SKM-1 (cell line): ENCODE measurements around the gene ABCC9.
"Not testable (repeated sequence)": the region's sequence is repeated elsewhere in the genome, so short reads cannot be mapped to it uniquely, and the experiment has no call there.

Experiments
- DNase-seq: peaks from one replicate; lab custom pipeline; 2025; ENCODE audit not compliant: unreplicated experiment; lab: John Stamatoyannopoulos, UW

Gene ABCC9

DNA sequence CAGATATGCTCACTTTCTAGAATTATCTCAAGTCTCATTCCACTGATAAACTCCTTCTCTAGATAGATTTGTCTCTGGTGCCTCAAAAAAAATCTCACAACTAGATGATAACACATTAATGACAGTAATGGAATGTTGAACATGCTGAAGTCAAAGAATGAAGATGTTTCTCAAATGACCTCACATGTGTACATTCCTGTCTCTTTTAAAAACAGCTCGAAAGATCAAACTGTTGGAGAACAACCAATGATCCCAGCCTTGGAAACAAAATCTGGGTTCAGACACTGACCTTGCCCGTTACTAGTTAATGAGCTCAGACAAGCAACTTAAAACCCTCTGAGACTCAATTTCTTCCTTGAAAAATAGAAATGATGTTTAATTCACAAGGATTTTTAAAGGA is 122.0 kb downstream of the ABCC9 start:
- no peak for DNase-seq

DNA sequence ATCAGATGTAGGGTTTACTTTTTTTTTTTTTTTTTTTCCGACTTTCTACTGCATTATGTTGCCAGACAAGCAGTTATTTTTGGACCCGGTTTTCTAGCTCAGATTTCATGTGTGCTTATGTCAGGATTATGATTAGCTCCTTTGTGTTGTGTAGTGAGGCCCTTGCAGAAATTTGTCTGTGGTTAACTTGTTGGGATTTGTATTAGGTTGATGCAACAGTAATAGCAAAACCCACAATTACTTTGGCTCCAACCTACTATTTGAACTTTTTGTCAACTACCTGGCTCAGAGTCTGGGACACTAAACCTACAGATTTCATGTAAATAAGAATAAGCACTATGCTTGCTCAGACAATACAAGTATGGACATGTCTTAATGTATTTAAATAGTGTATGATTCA is 122.6 kb downstream of the ABCC9 start:
- no peak for DNase-seq

DNA sequence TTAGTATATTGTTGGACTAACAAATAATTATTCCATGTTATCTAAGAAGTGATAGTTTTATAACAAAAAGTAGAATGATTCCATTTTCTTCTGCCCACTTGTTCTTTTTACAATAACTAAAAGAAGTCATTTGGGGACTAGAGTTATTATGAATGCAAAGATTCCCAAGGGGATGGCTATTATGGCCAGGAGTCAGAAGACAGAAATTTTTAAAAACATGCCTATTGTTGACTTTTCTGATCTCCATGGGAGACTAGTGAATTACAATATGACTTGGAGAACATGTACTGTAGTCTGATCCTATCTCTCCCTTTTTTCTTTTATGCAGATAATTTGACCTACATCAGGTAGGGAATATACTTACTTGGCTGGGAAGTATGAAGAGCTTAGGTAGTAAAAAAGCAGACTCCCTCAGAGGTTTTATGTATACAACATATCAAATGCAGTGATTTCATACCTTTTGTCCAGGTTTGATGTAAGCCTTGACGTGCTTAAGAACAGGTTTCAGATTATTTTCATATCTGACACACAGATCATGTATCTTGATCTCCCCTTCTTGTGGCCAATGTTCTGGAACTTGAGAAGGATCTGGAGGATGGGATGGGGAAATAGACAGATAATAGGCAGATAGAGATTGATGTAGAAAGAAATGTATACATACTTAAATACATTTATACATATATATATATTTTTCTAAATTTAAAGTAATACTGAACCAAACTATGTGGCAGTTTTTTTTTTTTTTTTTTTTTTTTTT is 125.7 kb downstream of the ABCC9 start:
- DNase-seq: no peak

DNA sequence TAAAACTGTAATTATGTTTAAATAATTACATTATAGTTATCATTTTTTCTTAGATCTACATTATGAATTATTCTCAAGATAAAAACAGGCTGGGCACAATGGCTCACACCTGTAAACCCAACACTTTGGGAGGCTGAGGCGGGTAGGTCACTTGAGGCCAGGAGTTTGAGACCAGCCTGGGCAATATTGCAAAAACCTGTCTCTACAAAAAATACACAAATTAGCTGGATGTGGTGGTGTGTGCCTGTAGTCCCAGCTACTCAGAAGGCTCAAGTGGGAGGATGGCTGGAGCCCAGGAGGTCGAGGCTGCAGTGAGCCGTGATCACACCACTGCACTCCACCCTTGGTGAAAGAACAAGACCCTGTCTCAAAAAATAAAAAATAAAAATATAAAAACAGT is 126.4 kb downstream of the ABCC9 start:
- no peak for DNase-seq

DNA sequence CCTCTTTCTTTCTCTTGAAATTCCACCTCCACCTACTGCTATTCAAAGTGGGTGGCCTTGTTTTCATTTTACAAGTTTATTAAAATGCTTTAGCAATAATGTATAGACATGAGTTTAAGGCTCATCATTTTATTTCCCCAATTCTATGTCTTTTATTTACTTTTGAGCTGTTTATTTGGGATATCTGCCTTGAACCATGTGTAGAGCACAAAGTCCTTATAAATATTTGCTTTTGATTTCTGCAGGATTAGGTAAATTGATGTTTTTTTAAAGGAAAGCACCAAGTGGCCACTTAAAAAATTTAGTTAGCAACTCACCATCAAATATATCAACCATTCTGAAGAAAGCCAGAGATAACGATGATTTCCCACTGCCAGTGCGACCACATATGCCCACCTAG is 126.9 kb downstream of the ABCC9 start:
- DNase-seq: no peak

DNA sequence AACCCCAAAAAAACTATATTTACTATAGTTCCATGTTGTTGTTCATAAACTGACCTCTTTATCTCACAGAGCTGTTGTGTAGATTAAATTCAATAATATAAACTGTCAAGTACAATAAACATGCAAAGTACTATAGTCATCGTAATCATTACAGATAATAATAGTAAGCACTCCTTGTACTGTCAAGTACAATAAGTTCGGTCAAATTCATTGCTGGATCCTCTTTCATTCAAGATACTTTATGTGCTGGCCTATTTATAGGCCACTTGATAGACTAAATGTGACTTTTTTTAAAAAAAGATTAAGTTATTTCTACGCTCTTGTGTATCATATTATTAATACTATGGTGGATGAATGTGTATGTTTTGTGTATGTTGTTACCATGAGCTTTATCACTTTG is 127.5 kb downstream of the ABCC9 start:
- no peak for DNase-seq

DNA sequence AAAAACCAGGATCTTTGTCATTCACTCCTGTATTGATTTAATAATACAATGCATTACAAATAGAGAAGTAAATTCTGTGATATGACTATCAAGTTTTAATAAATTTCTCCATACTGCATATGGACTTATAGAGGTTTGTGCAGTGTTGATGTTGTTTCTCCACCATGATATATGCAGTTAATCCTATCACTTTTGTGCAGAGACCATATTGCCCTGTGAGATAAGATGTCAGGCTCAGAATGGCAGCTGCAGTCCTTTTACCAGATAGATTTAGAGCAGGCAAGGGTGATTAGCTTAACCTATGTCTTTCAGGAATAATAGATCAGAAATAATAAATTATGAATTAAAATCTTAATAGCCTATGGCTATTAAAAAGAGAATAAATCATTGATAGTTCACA is 128.1 kb downstream of the ABCC9 start:
- DNase-seq: no peak

DNA sequence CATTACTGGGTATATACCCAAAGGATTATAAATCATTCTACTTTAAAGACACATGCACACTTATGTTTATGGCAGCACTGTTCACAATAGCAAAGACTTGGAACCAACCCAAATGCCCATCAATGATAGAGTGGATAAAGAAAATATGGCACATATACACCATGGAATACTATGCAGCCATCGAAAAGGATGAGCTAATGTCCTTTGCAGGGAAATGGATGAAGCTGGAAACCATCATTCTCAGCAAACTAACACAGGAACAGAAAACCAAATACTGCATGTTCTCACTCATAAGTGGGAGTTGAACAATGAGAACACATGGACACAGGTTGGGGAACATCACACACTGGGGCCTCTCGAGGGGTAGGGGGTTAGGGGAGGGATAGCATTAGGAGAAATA is 128.9 kb downstream of the ABCC9 start:
- DNase-seq: not testable (repeated sequence)

DNA sequence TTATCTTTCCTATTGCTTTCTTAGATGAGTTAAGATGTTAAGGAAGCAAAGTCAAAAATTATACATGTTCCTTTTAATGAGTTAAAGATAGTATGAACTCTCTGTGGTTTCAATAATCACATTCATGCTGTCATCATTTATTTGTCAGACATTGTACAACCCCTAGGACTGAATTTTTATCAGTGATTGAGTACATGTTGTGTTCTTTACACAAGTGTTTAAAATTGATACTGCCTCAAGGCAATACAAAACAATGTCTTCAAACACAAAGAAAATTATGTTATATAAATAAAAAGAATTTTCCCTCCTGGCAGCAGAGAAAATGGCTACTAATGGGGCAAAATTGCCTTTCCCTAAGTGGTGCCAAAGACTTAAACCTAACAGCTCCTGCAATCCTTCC is 132.1 kb downstream of the ABCC9 start:
- no peak for DNase-seq

DNA sequence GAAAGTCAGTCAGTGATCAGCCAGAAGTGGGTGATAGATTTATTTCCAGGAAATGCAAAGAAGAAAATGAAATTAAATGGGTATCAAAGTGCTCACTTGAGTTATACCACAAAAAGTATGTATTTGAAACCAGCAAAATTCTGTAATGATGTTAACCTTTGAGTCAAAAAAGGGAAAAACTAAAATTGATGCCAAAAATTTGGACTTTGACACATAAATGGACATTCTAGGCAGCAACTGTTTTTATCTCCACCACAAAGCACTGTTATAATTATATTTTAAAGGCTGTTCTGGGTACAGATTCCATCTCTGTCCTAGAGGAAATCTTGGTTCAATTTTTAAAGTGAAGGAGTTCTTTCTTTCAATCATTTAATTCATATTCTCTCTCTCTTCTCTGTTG is 135.0 kb downstream of the ABCC9 start:
- DNase-seq: no peak

DNA sequence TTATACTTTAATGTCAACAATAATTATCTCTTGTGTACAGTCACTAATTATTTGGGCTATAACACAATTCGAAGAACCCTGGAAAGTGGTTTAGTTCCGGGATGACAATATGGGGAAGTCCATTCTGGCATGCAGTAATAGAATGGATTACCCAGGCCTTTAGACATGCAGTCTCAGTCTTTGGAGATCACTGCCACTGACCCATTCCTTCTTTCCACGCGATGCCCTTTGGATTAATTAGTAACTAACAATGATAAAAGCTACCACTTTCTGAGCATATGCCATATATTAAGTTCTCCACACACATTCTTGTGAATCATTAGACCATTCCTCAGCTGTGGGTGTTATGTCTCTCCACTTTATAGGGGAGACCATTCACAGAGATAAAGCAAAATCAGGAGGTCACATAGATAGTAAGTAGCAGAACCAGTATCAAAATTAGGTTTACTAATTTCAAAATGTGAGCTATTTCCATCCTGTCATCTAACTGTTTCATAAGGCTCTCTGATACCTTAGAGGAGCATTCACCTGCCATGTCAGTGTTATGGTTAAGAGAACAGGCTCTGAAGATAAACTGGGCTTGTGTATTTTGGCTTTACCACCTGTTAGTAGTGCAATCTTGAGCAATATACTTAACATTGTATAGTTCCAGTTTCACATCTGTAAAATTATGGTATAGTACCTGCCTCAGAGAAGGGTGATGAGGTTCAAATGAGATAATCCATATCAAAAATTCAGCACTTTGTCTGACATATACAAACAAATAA is 139.5 kb downstream of the ABCC9 start:
- no peak for DNase-seq

DNA sequence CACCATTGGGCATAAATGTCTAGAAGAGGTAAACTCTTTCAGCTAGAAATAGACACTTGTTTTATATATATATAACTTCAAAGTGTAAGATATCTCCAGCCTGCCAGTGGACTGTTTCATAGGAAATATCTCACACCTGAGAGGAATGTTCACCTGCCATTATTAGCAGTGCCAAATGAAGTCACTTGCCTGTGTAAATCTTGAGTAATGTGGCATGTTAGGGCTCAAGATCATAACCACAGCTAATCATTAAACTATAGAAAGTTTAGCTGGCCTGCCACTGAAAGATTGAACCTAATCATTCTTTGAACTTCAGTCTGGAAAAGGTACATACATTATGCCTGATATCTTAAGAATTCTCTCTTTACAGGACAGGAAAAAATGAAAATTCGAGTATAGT is 141.2 kb downstream of the ABCC9 start:
- no peak for DNase-seq

DNA sequence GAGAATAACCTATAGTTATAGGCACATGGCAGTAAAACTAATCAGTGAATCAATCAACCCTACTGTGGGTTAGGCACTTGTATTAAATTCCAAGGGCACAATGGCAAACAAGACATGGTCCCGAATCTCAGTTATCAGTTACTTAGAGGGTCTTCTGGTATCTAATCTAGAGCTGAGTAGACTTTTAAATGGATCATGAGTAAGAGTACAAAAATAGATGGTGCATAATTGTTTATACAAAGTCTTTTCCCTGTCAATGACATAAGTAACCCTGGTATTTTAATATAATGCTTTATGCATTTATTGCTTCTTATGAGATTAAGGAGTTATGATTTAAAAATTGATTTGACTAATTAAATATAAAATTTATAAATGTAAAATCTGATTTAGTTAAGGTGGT is 143.7 kb downstream of the ABCC9 start:
- DNase-seq: no peak

DNA sequence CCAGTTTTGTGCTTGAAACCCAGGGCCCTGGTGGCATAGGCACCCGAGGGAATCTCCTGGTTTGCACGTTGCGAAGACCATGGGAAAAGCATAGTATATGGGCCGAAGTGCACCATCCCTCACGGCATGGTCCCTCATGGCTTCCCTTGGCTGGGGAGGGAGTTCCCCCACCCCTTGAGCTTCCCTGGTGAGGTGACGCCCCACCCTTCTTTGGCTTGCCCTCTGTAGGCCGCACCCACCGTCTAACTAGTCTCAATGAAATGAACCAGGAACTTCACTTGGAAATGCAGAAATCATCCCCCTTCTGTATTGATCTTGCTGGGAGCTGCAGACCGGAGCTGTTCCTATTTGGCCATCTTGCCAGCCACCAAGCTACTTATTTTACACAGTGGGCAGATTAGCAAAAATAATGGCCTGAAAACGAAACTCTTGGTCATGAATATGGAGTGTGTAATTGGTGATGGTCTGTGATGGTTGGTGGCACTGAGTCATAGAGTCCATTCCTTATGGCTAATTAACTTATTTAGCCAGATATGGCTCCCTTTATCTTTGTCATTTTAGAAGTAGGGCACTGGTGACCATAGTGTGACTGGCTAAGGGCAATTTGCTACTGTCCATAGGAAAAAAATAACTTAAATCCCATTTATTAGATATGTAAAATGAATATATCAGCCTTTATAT is 145.4 kb downstream of the ABCC9 start:
- DNase-seq: no peak

DNA sequence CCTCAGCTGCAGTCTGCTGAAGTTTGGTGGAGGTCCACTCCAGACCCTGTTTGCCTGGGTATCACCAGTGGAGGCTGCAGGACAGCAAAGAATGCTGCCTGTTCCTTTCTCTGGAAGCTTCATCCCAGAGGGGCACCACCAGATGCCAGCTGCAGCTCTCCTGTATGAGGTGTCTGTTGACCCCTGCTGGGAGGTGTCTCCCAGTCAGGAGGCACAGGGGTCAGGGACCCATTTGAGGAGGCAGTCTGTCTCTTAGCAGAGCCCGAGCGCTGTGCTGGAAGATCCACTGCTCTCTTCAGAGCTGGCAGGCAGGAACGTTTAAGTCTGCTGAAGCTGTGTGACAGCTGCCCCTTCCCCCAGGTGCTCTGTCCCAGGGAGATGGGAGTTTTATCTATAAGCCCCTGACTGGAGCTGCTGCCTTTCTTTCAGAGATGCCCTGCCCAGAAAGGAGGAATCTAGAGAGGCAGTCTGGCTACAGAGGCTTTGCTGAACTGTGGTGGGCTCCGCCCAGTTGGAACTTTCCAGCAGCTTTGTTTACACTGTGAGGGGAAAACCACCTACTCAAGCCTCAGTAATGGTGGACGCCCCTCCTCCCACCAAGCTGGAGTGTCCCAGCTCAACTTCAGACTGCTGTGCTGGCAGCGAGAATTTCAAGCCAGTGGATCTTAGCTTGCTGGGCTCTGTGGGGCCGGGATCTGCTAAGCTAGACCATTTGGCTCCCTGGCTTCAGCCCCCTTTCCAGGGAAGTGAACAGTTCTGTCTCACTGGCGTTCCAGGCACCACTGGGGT is 146.2 kb downstream of the ABCC9 start:
- not testable (repeated sequence) for DNase-seq

DNA sequence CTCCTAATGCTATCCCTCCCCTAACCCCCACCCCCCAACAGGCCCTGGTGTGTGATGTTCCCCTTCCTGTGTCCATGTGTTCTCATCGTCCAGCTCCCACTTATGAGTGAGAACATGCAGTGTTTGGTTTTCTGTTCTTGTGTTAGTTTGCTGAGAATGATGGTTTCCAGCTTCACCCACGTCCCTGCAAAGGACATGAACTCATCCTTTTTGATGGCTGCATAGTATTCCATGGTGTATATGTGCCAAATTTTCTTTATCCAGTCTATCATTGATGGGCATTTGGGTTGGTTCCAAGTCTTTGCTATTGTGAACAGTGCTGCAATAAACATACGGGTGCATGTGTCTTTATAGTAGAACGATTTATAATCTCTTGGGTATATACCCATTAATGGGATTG is 151.5 kb downstream of the ABCC9 start:
- DNase-seq: not testable (repeated sequence)

DNA sequence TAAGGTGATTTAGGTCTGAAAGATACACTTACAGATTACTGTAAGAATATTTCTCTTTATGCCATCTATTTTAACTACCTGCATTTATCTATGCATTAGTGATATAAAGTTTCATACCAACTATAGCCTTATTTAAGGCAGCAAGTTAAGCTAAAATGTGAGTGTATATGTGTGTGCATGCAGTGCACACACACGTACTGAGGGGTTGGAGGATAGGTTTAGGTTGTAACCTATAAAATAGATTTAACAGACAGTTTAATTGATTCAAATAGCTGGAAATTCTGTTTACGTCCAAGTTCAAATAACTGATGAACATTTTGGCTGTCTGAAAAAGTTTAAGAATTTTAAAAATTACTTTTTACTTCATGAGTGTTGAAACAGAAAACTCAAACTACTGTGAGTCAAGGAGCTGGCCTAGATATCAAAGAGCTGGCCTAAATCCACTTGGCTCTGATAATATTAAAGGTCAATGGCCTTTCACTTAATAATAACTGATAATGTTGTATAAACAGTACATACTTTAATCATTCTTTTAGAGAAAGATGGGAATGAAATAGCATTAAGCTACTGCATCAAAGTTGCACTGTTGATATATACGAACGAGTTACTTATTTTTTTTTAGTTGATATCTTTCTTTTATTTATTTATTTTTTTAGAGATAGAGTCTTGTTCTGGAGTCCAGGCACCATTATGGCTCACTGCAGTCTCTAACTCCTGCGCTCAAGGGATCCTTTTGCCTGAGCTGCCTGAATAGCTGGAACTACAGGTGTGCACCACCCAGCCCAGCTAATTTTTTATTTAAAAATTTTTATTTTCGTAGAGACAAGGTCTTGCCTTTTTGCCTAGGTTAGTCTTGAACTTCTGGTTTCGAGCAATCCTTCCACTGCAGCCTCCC is 152.9 kb downstream of the ABCC9 start:
- no peak for DNase-seq

DNA sequence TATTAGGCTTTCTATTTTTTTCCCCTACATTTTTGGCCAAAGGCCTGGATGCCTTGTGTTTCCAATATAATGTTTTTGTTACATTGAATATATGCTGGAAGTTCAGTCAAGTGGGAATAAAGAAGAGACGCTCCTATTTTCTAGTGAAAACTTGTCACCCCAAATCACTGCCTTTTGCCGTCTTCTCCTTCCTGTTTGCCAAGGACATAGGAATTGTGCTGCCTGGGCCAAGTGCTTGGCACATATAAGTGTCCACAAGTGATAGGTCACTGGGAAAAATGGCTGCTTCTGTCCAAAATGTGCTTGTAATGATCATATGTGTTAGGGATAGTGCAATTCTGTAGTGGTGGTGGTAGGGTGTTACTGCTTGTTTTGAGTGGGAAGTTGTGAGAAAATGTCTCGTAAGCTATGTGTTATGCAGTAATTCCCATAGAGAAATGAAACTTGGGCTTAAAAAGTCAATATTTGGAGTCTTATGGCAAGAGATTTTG is 155.1 kb downstream of the ABCC9 start:
- DNase-seq: no peak

DNA sequence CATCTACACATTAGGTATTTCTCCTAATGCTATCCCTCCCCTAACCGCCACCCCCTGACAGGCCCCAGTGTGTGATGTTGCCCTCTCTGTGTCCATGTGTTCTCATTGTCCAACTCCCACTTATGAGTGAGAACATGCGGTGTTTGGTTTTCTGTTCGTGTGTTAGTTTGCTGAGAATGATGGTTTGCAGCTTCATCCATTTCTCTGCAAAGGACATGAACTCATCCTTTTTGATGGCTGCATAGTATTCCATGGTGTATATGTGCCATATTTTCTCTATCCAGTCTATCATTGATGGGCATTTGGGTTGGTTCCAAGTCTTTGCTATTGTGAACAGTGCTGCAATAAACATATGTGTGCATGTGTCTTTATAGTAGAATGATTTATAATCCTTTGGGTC is 158.5 kb downstream of the ABCC9 start:
- DNase-seq: not testable (repeated sequence)

DNA sequence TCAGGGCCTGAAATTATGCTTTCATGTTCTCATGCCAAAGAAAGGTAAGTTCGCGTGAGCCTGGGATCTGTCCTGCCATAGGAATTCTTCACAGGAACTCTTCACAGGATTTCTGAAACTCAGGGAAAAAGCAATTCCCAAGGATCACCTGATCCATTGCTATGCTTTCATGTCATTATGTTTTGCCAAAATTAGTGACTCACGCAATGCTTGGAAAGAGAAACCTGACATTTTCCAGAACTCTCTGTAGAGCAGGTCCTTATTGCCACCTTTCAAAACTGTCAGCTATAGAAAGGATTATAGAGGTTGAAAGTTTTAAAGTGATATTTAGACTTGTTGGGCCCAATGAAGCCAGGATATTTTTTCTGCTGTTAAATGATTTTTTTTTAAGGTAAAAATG is 160.4 kb downstream of the ABCC9 start:
- no peak for DNase-seq
